ENCODE data around the gene GTF2IRD1.

GRCh38 chr7:74568658-74569057, 115.0 kb downstream of the GTF2IRD1 start:
- TF ChIP-seq HMG20B (CRISPR knock-in tag; conservative IDR thresholded peaks at IDR 0.05) (no peak), CTCF (CRISPR knock-in tag; IDR thresholded peaks at IDR 0.05) (no peak), CAMTA2 (CRISPR knock-in tag; IDR thresholded peaks at IDR 0.05; ENCODE audit: borderline replicate concordance) (no peak), NKX3-1 (CRISPR knock-in tag; IDR thresholded peaks at IDR 0.05) (no peak)
